Suprapubic skin (tissue), 3 donors: ENCODE data around the gene KMT2C.

Experiments
- CTCF ChIP-seq, 2 donors: fragments of 200-600 bp in 1 of 2; fragments of 450-650 bp in 1 of 2; sonication (generic) in 1 of 2; IDR thresholded peaks; one replicate each; pipeline ENCODE4 v1.5.1; 2016 to 2019; ENCODE audit warnings: antibody characterized with exemption in 2 of 2, mild to moderate bottlenecking in 1 of 2, moderate library complexity in 1 of 2
- EP300 ChIP-seq: sonication (generic); formaldehyde crosslinking; IDR thresholded peaks from one replicate; pipeline ENCODE4 v1.6.1; 2017; ENCODE audit warnings: antibody characterized with exemption
- POLR2A ChIP-seq, 2 donors: fragments of 450-650 bp; IDR thresholded peaks; one replicate each; pipeline ENCODE4 v1.6.1; 2017; ENCODE audit warnings: antibody characterized with exemption in 2 of 2, mild to moderate bottlenecking in 2 of 2, moderate library complexity in 2 of 2

GRCh38 chr7:152411389-152411788 is 24.4 kb downstream of the KMT2C start:
- TF ChIP-seq CTCF (IDR thresholded peaks at IDR 0.05) (no peak), POLR2A (IDR thresholded peaks at IDR 0.05) (no peak), EP300 (no peak)
